HT1080 (cell line): Measurements from ENCODE around the gene NDUFAF5. TPM values are rescaled to one million over a fixed set of nuclear protein-coding genes. Genes with fewer than 3 reads are reported as not detected.

Source experiments
- DNase-seq: peaks from one replicate; pipeline ENCODE4 v3.0.0-alpha.2; 2015; ENCODE audit warnings: low read depth
- total RNA-seq: library from RNA; depleted of rRNA; stranded (reverse); fragments of >200 nt; shearing (Covaris generic); gene quantifications from 2 replicates; pipeline ENCODE4 v1.2.3, GENCODE V29; 2014; rRNA removed

The NDUFAF5 gene
- total RNA-seq, 1 experiment from 2014 or later = 20.1 TPM

DNA sequence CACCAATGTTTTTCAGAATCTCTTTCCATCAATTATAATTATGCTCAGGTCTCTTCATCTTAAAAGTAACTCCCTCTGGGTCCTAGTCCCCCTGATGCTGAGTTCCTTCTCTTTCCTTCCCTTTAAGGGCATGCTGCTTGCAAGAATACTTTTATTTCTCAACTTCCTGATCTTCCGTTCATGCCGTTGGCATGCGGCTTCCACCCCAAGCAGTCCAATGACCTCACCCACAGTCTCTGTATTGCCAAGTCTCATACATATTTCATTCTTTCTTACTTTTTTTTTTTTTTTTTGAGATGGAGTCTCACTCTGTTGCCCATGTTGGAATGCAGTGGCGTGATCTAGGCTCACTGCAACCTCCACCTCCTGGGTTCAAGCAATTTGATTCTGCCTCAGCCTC lies 83.5 kb downstream of the NDUFAF5 start:
- DNase-seq = peak; percentile 74

DNA sequence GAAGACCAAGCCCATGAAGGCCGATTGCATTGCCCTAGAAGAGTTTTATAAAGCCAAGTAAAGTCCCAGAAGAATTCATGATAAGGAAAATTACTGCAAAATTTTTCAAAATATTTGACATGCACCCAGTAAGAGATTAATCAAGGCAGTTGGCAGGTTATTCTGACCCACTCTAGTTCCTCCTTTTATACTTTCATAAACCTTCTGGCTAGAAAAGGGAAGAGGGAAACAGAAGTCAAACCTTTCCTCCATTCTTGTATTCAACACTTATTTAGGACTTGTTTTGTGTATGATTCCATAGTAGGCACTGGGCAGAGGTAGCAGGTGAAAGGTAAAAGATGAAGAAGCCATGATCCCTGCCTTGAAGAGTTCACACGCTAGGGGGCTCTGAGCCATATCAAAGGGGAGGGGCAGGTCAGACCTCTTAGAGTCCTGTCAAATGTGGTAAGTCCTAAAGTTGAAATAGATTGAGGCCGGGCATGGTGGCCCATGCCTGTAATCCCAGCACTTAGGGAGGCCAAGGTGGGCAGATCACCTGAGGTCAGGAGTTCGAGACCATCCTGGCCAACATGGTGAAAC lies 85.4 kb downstream of the NDUFAF5 start:
- no peak for DNase-seq

Other genes with a start within 250 kb of the NDUFAF5 start
- 8.3 and 8.5 TPM in 2 replicates for gene TASP1, start 146.1 kb upstream of the NDUFAF5 start, total RNA-seq
- 11.4 and 11.5 TPM in 2 replicates for gene ESF1, start 109 bp upstream of the NDUFAF5 start, total RNA-seq
- not detected in 2 replicates for gene SEL1L2, start 205.6 kb downstream of the NDUFAF5 start, total RNA-seq
- gene MACROD2, start 210.5 kb downstream of the NDUFAF5 start, total RNA-seq = 1.2 and 2.6 TPM in 2 replicates